Tibial artery (tissue), 4 donors: Measurements from ENCODE around the gene BPIFB1.

Experiments
- DNase-seq, 2 donors: peaks; one replicate each; pipeline ENCODE4 v3.0.0-alpha.2; 2019
- H3K27ac ChIP-seq, 2 donors: fragments of 200-600 bp; sonication (generic) in 1 of 2; 1 replicate in 1 of 2; 2 replicates in 1 of 2; pipeline ENCODE4 v1.5.1; 2018 to 2019; ENCODE audit warnings: mild to moderate bottlenecking in 1 of 2
- H3K27me3 ChIP-seq, 2 donors: fragments of 200-600 bp; sonication (generic) in 1 of 2; one replicate each; pipeline versions ENCODE4 v1.5.1 to v1.6.0; 2016 to 2019
- H3K36me3 ChIP-seq, 3 donors: fragments of 200-600 bp; sonication (generic) in 2 of 3; one replicate each; pipeline ENCODE4 v1.5.1; 2016 to 2019; ENCODE audit warnings: mild to moderate bottlenecking in 2 of 3
- H3K4me1 ChIP-seq, 4 donors: fragments of 200-600 bp; sonication (generic) in 2 of 4; 1 replicate in 3 of 4; 2 replicates in 1 of 4; pipeline ENCODE4 v1.5.1; 2016 to 2019
- H3K4me3 ChIP-seq, 2 donors: fragments of 200-600 bp; sonication (generic) in 1 of 2; 1 replicate in 1 of 2; 2 replicates in 1 of 2; pipeline ENCODE4 v1.5.1; 2018 to 2019; ENCODE audit warnings: mild to moderate bottlenecking in 2 of 2
- H3K9me3 ChIP-seq, 3 donors: fragments of 200-600 bp; sonication (generic) in 1 of 3; one replicate each; pipeline ENCODE4 v1.5.1; 2016 to 2019
- intact Hi-C: fragments of 100-400 bp; cut with DNase I; formaldehyde crosslinking; loops from one replicate; pipeline ENCODE4 v1.15.0; 2023; ENCODE audit warnings: low total_unique reads
- TF ChIP-seq, protein P1 (sequence below), 2 experiments: fragments of 200-600 bp in 1 of 2; fragments of 450-650 bp in 1 of 2; IDR thresholded peaks; one replicate each; pipeline ENCODE4 v1.5.1; 2017 to 2019; ENCODE audit warnings: antibody characterized with exemption in 2 of 2, mild to moderate bottlenecking in 1 of 2, moderate library complexity in 1 of 2

The BPIFB1 gene

DNA sequence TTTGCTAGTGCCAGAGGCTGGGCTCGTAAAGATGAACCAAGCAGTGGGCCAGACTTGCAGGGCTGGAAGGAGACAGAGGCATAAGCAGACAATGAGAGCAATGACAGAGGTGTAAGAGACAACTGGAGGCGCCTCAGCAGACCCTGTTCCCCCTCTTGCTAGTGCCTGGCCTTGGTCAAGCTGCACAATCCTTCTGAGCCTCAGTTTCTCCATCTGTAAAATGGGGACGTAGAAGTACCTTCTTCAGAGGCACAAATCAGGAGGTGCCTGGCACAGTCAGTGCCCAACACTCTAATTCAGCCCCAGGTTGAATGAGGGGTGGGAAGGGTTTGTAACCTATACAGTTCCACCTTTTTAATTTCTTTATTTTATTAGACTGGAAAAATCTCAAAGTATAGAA lies 23.2 kb downstream of the BPIFB1 start:
- Histone ChIP-seq H3K27me3 (peaks cover 0 to 21% of the 10 kb centered on the region in 2 donors), H3K4me3 (no peak overlapping the region), H3K4me1 (no peaks in the 10 kb centered on the region), H3K27ac (no peak overlapping the region), H3K9me3 (no peaks in the 10 kb centered on the region), H3K36me3 (no peaks in the 10 kb centered on the region)
- intact Hi-C loops: loop anchor here (10.0 kb wide), 1 partner anchor 511 kb away; no protein-coding TSS in a partner anchor
- TF ChIP-seq, protein P1, sequence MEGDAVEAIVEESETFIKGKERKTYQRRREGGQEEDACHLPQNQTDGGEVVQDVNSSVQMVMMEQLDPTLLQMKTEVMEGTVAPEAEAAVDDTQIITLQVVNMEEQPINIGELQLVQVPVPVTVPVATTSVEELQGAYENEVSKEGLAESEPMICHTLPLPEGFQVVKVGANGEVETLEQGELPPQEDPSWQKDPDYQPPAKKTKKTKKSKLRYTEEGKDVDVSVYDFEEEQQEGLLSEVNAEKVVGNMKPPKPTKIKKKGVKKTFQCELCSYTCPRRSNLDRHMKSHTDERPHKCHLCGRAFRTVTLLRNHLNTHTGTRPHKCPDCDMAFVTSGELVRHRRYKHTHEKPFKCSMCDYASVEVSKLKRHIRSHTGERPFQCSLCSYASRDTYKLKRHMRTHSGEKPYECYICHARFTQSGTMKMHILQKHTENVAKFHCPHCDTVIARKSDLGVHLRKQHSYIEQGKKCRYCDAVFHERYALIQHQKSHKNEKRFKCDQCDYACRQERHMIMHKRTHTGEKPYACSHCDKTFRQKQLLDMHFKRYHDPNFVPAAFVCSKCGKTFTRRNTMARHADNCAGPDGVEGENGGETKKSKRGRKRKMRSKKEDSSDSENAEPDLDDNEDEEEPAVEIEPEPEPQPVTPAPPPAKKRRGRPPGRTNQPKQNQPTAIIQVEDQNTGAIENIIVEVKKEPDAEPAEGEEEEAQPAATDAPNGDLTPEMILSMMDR (IDR thresholded peaks at IDR 0.05): no peak
- DNase-seq: no peak

DNA sequence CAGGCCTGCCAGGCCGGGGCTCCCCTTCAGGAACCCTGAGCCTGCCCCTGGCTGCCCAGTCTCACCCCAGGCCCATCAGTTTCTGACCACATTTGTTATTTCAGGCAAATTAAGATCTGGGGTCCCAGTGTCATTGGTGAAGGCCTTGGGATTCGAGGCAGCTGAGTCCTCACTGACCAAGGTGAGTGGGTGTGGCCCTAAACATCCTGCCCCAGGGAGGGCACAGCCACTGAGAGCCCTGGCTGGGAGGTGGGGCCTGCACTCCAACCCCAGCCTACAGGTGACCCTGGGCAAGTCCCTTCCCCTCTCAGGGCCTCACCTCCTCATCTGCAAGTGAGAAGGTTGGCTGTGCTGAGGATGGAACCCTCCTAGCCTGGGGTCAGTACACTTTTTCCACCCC lies 23.8 kb downstream of the BPIFB1 start:
- H3K27ac ChIP-seq: no peak overlapping the region
- no peak for DNase-seq
- no peak overlapping the region for H3K4me3 ChIP-seq
- H3K36me3 ChIP-seq: no peaks in the 10 kb centered on the region
- TF ChIP-seq, protein P1 (IDR thresholded peaks at IDR 0.05): no peak
- no peaks in the 10 kb centered on the region for H3K4me1 ChIP-seq
- intact Hi-C loops: loop anchor here (10.0 kb wide), 1 partner anchor 512 kb away; no protein-coding TSS in a partner anchor
- H3K27me3 ChIP-seq: peaks cover 0 to 16% of the 10 kb centered on the region in 2 donors
- no peaks in the 10 kb centered on the region for H3K9me3 ChIP-seq

DNA sequence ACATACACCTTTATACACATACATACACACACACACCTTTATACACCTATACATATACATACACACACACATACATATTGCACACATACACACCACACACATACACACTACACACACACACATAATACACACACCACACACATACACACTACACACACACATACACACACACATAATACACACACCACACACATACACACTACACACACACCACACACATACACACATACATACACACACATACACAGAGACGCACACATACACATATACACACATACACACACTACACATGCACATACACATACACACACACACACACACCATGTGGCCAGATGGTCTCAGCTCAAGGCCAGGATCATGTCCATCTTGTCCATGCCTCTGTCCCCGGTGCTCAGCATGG lies 25.7 kb downstream of the BPIFB1 start:
- peaks cover 0 to 11% of the 10 kb centered on the region in 2 donors for H3K27me3 ChIP-seq
- H3K27ac ChIP-seq: no peak overlapping the region
- no peak for DNase-seq
- H3K4me3 ChIP-seq: no peak overlapping the region
- H3K9me3 ChIP-seq: no peaks in the 10 kb centered on the region
- intact Hi-C loops: loop anchor here (10.0 kb wide), 1 partner anchor 514 kb away; no protein-coding TSS in a partner anchor
- no peaks in the 10 kb centered on the region for H3K4me1 ChIP-seq
- TF ChIP-seq, protein P1 (IDR thresholded peaks at IDR 0.05): no peak
- H3K36me3 ChIP-seq: no peaks in the 10 kb centered on the region

DNA sequence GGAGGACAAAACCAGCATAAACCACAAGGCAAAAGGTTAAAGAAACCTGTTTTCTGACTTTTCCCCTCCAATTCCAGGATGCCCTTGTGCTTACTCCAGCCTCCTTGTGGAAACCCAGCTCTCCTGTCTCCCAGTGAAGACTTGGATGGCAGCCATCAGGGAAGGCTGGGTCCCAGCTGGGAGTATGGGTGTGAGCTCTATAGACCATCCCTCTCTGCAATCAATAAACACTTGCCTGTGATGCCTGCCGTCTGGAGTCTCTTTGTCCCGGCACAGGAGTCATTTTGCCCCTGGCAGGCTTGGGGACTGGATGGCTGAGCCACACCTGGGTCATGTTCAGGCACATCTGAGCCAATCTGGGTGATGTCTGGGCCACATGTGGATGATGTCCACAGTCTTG lies 26.6 kb downstream of the BPIFB1 start:
- DNase-seq: no peak
- intact Hi-C loops: loop anchor here (10.0 kb wide), 1 partner anchor 515 kb away; no protein-coding TSS in a partner anchor
- H3K27me3 ChIP-seq: peaks cover 0 to 16% of the 10 kb centered on the region in 2 donors
- TF ChIP-seq, protein P1 (IDR thresholded peaks at IDR 0.05): no peak
- no peaks in the 10 kb centered on the region for H3K4me1 ChIP-seq
- no peaks in the 10 kb centered on the region for H3K9me3 ChIP-seq
- no peak overlapping the region for H3K4me3 ChIP-seq
- no peaks in the 10 kb centered on the region for H3K36me3 ChIP-seq
- no peak overlapping the region for H3K27ac ChIP-seq

DNA sequence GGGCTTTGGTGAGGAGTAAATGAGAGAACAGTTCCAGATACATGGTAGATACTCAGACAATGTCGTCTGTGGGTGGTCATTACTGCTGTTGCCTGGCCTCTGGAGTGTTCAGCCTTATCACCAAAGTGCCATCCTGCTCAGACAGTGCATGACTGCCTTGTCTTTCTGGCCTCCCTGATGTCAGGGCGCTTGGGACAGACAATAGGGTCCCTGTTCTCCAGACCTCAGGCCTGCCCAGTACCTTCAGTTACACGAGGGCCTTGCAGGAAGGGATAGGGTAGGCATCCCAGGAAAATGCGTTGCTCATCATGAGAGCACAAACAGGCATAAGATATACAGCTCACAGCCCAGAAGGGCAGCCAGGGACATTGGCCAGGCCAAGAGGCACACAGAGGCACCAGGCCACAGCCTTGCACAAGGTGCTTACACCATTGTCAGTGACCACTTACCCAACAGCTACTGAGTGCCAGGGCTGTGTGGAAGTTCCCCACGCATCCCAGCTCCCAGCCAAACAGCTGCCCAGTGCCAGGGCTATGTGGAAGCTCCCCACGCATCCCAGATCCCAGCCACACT lies 27.4 kb downstream of the BPIFB1 start:
- Histone ChIP-seq H3K36me3 (no peaks in the 10 kb centered on the region), H3K27me3 (peaks cover 0 to 20% of the 10 kb centered on the region in 2 donors), H3K4me1 (no peaks in the 10 kb centered on the region), H3K27ac (no peak overlapping the region), H3K9me3 (no peaks in the 10 kb centered on the region), H3K4me3 (no peak overlapping the region)
- DNase-seq: no peak
- intact Hi-C loops: no loop called here
- TF ChIP-seq, protein P1 (IDR thresholded peaks at IDR 0.05): no peak
